DMS153 (cell line): ENCODE data around the gene PPM1L.

ENCODE experiments used
- DNase-seq: peaks from one replicate; lab custom pipeline; 2025; lab: John Stamatoyannopoulos, UW

Gene PPM1L

DNA sequence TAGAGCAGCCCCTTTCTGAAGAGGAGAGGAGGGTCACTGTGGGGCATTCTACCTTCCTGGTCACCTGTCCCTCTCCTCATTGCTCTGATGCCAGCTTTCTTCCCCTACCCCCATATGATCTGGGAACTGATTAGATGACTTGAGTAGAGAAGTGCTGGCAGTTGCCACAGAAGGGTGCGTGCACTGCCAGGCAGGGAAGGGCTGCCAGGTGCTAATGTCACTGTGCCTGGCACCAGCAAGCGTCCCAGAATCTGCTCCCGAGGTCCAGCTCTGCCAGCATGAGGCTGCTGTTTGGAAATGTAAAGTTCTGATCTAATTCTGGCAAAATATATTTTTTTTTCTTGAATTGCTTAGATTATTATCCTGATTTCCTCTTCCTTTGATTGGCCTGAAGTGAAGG is 52.8 kb downstream of the PPM1L start:
- DNase-seq, result no peak

DNA sequence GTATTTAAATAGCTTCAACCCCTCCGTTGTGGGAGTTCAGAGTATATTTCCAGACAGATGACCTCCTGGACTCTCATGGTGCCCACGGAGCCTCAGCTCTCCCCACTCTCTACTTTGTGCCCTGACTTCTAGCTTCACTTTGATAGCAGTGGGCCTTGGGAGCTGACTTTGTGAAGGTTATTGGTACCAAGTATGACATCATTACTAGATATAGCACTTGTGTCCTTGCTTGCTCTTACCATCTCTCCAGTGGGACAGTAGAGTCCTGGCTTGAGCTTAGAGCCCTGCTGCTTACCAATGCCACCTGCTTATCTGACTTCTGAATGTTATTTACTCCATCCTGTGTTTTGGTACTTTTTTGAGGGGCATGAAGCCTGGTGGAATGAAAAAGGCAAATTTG is 53.4 kb downstream of the PPM1L start:
- DNase-seq, result no peak

DNA sequence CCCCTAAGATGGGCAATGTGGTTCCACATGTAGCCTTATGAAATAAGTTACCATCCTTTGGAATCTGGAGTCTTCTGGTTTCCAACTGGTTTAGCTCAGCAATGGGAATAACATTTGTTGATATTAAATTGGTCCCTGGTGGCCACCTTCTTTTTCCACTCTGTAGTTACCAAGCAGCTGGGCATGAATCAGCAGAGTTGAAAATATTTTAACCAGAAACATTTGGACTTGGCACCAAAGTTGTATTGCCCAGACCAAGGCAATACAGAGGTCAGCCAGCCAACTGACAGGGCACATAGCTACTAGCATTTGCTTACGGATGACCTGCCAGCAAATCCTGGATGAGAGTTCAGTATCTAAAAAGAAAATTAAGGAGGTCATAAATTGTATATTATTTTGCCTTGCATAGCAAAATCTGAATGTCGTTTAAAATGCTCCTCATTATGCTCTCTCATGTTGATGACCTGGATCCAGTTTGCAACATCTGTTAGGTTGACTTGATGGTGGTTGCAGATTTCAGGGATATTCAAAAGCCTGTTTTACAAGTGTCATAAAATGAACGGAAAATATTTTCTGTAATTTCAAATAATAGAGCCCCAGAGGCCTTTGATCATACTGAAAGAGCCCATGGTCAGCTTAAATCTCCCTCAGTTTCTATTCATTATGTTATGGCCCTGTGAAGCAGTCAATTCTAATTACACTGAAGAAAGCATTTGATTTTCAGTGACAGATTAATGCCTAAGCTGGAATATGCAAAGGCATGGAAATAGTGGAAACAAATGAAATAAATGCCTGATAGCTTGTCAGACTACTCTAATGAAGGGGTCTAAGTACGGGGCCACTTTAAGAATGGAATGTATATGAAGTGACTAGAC is 54.6 kb downstream of the PPM1L start:
- DNase-seq, result no peak

DNA sequence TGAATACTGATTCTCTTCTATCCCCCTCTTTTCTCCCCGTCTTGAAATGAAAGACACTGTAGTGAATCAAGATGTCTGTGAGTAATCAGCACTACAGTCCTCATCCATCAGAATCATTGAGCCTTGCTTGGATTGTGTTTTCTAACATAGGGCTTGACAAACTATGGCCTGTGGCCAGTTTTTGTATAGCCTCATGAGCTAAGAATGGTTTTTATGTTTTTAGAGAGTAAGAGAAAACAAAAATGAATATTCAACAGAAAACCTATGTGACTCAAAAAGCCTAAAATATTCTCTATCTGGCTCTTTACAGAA is 55.2 kb downstream of the PPM1L start:
- no peak for DNase-seq

DNA sequence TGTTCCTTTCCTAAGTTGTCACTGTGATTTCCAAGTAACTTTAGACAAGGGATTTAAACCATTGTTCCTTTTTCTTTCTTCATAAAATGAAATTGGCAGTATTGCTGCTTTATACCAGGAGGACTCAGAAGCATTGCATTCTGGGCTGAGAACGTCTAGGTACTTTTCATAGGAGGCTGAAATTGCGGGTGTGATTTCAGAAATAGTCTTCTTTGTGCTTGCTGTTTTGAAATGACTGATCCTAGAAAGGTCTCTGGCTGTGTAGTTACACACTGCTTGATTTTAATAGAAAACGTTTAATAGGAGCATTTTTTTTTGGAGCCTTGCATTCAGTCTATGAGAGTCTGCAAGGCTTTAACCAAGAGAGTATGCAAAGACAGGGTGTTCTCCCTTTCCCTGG is 56.3 kb downstream of the PPM1L start:
- DNase-seq, result no peak

DNA sequence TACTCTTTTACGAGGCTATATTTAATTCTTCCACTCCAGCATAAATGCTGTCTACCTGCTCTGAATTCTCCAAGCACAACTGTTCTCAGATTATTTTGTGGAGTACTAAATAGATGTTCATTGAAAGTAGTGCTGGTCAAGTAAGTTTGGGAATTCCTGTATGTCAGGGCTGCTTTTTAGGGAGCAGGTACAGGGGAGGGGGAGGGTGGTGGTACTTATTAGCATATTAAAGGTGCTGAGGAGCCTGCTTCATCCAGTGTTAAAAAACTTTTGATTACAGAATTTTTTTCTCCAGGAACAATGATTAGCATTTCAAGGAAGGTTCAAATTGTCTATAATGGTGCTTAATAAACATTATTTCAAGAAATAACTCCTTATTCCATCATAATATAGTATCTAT is 59.2 kb downstream of the PPM1L start:
- no peak for DNase-seq

DNA sequence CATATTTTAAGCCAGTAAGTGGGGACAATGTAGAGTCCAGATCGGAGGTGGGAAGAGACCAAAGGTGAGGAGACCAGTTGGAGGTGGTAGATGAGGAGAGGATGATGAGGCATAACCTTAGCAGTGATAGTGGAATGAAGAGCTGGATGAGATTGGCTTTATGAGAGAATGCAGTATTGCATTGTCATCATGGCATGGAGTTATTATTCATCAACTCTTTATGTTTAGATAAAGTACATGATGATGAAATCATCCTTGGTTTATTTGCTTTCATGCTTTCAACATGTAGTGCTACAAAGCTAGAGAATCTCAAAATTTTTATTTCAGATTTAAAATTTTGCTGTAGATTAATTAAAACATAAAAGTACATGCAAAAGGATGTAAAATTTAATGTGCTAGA is 64.0 kb downstream of the PPM1L start:
- no peak for DNase-seq

DNA sequence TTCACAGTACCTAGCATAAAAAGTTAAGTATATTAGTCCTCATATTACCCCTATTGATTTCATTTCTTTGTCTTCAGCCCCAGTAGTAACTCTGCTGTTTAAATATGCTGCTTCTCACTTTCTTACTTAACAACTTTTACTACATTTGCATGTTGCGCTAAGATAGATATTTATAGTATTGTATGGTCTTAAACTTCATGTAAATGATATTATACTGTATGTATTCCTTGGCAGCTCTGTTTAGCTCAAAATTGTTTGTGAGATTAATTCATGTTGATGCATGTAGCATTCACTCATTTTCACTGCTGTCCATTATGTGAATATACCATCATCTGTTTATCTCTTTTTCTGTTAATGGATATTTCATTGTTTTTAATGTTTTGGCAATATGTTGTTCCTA is 64.4 kb downstream of the PPM1L start:
- DNase-seq, result no peak

DNA sequence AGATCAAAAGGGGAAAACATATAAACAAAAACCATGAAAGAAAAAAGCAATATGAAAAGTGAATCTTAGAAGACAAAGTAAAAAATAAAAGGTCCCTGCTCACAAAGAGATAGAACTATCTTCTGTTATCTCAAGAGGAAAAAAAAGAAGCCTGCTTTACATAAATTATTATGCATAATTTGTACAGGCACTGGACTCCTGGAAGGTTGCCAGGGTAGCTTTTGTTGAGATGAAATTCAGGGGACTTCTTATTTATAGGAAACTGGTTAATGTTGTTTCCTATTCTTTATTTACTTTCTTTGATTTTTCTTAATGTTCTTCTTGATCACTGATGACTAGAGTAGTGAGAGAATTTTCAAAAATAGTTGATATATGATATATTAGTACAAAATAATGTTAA is 66.9 kb downstream of the PPM1L start:
- no peak for DNase-seq

DNA sequence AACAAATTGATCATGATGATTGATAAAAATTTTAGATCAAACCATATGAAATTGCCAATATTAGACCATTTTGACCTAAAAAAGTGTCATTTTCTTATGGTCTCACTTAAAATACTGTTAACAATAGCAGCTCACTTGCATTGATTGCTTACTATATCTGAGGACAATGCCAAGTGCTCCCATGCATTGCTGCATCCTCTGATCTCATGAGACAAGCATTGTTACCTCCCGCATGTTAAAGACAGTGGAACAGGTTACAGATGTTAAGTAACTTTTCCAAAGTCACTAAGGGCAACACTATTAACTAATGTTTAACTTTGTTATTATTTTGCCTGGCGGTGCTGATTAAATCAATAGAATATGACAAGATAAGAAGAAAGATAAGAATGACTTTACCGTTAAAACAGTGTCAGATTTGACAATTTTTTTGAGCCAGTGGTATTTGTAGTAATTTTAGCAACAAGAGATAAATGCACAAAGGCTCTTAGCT is 69.3 kb downstream of the PPM1L start:
- DNase-seq, result no peak

DNA sequence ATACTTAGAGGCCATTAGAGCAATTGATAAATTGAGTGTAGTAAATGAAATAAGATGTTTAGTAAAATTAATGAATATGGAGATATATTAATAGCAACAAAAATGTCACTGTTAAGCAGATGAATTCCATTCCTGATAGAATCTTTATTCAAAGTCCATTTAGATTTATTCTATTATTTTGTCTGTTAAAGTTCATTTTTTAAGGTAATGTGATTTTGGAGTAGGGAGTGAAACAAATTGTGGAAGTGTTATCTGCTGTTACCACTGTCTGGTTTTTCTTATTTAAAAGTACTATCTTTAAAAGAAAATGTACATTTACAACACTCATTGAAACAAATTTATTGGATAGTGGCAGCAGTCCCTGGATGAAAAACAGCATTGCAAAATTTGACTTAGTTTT is 70.4 kb downstream of the PPM1L start:
- DNase-seq, result no peak

DNA sequence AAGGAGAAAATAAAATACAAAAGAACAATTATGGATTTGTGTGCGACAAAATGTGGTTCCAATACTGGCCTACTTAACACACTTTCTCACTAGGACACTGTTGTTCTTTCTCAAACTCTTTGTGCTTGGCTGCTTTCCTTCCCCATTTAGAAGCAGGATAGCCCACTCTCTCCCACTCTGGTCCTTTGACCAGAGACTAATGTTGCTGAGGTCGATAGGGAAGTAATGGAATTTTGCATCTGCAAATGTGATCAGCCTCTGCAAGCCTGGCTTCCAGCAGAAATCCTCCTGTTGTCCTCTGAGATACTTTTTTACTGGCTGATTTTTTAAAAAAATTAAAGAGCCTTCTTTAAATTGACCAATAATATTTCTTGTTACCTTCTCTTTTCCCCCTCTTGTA is 71.0 kb downstream of the PPM1L start:
- no peak for DNase-seq

DNA sequence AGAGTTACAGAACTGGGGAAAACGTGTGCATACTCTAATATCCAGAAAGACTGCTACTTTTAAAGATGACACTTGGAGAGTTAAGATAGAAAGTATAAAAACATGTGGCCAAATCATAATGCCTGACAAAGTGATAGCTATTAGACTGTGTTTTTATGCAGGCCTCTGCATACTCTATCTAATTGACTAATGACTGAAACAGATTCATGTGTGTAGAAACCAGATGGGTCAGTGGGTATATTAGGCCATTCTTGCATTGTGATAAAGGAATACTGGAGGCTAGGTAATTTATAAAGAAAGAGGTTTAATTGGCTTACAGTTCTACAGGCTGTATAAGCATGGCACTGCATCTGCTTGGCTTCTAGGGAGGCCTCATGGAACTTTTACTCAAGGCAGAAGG is 71.5 kb downstream of the PPM1L start:
- no peak for DNase-seq

DNA sequence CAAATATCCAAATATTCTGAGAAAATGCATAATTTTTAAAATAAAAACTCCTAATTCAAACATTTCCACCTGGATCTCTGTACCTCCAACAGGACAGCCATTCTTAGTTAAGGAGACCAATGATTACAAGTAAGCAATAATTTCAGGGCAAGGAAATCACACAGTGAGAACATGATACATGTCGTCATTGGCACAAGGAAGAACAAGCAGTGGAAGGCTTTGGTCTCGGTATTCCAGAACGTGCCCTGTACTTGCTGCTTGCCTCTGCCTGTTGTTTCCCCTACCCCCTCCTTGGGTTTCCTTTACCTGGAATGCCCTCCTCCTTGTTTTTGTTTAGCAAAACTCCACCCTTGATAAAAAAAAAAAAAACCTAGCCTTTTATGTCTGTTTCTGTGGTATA is 72.8 kb downstream of the PPM1L start:
- DNase-seq, result no peak

DNA sequence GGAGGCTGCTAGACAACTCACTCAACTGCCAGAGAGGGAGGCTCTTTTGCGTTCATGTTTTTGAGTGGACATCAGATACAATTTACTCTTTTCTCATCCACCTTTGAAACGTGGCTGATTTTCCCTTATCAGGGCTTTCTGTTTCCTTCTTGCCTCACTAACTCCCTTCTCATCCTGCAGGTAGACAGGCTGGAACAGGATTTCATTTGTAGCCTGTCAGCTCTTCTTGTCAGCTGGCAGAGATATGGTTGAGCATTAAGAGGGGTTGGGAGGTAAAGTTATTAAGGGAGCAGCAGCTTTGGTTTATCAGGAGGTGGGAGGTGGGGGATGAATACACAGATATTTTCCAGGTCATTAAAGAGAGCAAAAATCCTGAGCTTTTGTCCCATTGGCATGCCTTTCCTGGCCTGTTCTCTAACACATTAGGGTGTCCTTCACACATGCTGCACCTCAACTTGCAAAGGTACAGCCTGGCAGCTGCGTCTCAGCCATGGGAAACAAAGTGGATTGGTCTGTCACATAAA is 73.5 kb downstream of the PPM1L start:
- no peak for DNase-seq

DNA sequence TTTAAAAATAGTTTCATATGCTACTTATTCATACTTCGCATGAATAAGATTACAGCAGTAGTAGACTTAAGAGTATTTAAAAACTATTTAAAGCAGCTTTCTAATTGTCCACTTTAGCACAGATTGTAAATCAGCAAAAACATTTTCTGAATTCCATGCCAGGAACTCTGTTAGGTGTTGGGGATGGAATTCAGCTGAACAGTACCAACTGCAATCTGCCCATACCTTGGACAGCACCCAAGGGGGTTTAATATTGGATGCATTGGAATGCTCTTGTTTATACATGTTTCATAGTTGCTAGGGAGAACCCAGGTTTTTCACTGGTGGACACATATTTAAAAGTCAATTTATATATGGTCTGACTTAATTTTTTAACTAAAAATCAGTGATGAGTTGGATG is 74.8 kb downstream of the PPM1L start:
- DNase-seq, result no peak

DNA sequence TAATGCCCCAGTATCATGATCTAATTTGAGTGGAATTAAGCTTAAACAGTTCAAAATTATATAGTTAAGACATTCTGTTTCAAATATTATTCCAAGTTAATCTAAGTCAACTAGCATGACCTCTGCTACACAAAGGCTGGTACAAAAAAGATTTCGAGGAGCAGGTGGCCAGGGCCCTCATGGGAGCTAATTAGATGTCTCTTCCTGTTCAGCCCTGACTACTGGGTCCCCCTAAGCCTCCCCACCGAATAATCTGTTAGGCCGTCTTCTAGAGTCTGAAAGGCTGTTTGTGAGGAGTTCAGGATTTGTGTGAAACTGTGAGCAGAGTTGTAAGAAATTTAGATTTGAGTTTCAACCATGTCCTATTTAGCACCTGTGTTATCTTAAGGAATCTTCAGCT is 75.4 kb downstream of the PPM1L start:
- no peak for DNase-seq

DNA sequence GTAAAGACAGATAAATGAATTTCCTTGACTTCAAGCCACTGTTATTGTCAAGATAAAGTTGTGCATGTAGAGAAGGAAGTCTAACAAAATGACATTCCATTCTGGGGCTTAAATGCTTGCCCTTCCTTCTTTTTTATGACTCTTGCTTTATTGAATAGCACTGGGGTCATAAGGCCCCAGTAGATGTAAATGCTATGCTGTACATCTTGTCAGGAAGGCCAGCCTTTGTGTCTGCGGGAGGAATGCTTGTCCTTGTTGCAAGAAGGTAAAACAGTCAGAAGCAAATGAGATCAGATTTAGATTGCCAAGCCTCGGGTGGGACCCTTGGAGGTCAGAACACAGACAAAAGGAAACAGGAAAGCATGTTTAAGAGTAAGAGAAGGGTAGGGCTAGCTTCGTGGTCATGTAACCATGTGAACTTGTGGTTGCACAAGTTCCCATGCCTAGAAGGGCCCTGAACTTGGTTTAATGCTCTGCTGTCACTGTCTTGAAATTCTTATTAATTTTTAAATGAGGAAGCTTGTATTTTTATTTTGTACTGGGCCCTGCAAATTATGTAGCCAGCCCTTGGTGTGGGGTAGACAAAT is 81.5 kb downstream of the PPM1L start:
- no peak for DNase-seq

DNA sequence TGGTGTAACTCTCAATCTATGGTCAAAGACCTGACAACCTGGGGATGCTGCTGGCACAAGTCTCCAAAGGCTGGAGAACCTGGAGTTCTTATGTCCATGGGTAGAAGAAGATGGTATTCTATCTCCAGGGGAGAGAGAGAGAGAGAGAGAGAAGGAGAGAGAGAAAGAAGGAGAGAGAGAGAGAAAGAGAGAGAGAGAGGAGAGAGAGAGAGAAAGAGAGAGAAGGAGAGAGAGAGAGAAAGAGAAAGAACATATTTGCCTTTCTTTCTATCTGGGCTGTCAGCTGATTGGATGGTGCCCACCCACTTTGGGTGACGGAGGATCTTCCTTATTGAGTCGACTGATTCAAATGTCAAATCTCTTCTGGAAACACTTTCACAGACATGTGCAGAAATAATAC is 84.6 kb downstream of the PPM1L start:
- DNase-seq, result no peak

DNA sequence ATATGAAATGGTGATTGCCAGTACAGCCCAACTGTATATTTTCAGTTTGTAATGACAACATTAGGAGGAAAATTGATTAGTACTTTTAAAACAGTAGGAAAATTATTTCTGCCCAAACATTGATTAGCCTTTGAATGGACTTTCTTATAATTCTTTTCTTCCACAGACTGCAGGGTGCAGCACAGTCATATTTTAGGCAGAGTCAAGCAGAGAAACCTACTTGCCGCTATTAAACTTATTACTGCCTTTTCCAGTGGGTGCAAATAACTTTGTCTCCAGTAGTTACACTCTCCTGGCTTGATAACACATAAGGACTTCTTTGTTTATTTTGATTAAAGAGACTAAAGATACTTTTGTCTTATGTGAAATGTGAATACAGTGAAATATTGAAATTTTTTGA is 85.4 kb downstream of the PPM1L start:
- no peak for DNase-seq

DNA sequence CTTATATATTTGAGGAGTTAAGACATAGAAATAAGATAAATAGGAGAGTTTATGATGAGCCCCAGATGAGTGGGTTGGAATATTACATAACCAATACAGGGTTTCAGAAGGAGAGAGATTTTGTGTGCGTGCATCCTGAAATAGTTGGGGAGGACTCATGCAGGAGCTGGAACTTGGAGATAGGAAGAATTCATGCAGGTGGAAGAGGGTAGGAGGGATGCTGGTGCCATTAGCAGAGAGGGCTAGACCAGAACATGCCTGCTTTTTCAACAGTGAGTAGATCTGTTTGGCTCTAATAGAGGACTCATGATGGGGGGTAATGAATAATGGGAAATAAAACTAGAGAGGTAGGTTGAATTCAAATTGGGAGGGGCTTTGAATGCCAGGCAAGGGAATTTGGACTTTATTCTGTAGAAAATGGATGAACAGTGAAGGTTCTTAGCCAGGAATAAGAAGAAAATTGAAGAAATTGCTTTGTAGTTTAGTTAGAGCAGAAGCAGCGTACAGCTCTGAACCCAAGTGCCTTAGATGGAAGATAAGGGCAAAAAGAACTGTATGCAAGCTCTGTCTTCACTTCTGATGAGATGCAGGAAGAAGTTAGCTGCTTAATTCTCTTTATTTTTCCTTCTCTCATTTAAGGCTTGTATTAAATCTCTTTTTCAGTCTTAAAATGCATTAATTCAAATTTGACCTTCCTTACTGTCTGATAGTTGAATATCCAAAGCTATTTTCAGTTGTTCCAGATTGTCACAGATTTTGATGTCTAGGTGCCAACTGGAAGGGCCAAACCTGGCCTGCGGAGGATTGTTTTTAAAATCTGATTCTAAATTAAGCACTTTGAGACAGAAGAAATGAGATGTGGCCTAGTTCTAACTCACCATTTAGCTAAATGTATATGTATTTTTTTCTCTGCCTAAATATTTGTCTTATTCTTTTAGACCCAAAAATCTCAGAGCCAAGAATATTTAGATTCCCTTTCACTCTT is 86.3 kb downstream of the PPM1L start:
- no peak for DNase-seq

DNA sequence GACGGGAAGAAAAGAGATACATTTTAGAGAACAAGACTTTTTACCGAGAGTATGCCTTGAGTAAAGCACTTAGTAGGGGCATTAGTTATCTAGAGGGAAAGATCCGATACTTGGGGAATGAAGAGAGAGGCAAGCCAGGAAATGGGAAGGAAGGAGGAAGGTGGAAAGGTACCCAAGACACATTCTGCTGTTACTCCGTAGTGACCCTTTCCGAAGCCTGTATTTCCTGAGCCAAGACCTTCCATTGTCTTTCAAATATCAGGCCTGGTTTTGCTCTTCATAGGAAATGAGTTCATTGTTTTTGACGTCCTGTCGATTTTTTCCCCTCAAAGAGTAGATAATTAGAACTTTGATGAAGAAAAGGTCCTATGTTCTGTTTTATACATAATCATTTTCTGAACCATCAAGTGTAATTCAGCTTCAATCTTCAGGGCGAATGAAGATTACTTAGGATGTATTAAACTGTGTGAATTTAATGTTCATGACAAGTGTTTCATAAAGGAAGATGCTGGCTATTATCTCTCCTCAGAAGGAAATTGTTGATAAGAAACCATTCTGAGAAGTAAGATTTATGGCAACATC is 95.7 kb downstream of the PPM1L start:
- no peak for DNase-seq
